SHP77 treated with DMSO at 0.1 percent for 48 hours (cell line): Measurements from ENCODE around the gene NME8.
A peak's percentile ranks its signal among the peaks of the same experiment; 100 is the strongest.

Source experiments
- DNase-seq: peaks from one replicate; lab custom pipeline; 2025; lab: John Stamatoyannopoulos, UW

NME8 gene

DNA sequence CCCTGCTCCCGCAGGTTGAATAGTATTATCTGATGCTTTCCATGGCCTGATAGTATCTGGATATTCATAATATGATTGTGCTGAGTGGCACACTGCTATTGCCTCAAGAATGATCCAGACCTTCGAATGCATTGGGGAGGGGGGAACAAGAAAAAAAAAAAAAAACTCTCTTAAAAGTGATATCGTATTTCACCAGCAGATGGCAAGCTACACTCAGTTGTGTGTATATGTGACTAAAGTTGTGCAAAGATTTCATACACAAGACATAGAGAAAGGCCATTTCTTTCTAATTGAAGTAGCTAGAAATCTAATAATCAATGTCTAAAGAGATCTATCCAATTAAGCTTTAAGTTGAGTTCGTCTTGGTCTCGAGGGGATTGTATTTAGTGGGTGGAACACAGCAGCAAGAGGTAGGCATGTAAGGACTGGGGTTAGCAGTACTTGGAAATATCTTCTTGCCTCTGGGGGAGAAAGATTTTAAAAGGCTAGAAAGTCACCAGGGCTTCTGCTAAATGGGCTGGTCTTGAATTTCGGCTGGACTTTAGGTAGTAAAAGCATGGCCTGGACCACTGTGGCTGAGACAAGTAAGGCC is 52.9 kb downstream of the NME8 start:
- DNase-seq, result peak; percentile 37

DNA sequence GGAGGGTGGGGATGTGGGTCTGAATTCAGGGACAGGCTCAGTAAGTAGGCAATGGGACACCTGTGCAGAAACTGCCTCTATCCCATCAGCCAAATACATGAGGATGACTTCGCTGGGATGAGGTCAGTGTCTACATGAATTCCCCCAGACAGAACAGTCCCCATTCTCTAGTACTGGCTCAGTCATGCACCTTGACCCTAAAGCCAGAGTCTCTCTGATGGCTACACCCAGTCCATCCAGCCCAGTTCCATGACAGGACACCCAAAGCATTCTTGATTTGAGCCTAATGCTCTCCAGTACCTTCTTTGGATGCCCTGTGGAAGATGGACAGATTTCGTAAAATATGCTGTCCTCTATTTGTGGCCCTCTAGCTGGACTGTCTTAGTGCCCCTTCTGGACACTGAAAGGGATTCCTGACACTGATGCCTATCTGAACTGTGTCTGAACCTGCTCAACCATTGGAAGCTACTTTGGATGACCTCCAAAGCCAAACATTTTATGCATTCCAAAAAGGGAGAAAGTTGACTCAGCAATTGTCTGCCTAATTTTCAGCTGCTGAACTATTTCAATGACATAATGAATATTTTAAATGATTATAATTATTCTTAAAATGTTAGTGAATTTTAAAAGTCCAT is 53.6 kb downstream of the NME8 start:
- peak; percentile 52 for DNase-seq

DNA sequence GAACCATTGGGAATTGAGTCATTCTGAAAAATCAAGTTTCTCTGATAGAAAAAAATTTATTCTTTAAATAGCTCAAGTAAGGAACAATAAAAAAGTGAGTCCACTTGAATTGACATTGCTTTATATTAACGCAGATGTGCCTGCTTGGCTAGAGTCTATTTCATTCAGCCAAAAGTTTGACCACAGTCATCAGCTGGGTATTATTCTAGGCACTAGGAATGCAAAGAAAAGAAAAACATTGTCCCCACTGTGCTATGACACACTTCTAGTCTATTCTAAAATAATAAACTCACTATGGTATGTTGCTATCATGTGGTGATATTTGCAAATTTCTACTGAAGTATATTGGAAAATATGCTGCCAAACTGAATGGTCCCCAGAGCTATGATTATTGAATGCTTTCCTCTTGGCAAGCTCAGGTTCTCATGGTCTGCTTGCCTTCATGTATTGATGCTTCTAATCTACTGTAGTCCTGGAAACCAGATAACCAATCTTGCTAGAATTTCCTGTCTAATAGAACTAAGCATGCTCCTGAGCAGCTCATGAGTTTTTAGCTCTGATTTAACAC is 59.9 kb downstream of the NME8 start:
- DNase-seq, result no peak

DNA sequence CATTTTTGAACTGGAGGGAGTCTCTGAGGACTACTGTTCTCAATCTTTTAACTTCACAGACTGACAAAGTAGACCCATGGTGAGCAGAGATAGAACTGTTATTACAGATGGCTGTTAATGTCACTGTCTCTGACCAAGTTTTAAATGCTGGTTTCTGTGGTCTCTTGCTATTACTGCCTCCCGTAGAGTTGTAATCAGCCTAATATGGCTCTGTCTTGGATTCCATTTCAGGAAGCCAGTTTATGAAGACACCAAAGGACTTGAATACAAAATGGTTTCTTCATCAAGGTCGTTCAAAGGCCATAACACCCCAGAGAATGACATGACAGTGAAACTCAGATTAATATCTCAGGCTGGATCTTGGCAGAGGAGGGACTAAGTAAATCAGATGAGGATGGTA is 64.4 kb downstream of the NME8 start:
- DNase-seq, result no peak

DNA sequence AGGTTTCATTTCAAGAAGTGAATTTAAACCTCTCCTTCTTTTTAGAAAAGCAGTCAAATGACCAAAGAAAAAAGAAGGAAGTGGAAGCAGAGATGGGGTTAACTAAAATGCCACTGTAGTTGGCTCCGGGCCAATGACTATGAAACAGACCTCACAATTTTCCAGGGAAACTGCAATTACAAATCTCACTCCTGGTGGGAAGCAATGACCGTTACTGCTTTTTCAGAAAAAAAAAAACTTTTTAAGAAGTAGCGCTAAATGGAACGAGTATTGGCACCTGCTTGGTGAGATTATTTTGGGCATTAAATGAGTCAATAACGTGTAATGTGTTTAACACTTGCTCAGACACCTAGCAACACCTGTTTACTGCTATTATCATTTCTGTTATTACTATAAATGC is 67.0 kb downstream of the NME8 start:
- no peak for DNase-seq

DNA sequence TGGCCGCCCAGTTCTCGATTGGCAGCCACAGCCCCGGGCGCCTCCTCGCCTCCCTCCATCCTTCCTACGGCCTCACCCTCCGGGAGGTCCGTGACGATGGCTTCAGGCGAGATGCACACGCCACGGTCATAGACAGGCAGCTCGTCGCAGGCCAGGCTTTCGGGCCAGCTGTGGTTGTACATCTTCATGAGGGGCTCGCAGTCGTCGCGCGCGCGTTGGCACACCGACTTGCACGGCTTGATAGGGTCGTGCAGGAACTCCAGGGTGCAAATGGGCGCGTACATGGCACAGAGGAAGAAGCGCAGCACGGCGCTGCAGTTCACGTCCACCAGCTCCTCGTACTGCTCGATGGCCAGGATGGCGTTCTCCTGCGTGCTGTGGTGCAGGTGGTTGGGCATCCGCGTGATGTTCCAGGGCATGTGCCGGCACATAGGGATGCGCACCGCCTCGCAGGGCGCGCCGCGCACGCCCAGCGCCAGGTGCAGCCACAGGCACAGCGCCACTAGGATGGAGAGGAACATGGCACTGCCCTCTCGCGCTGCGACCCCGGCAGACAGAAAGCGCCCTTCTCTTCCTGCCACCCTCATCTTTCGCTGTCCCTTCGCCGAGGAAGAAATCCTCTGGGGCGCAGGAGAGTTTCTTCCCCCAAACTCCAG is 67.7 kb downstream of the NME8 start:
- no peak for DNase-seq

DNA sequence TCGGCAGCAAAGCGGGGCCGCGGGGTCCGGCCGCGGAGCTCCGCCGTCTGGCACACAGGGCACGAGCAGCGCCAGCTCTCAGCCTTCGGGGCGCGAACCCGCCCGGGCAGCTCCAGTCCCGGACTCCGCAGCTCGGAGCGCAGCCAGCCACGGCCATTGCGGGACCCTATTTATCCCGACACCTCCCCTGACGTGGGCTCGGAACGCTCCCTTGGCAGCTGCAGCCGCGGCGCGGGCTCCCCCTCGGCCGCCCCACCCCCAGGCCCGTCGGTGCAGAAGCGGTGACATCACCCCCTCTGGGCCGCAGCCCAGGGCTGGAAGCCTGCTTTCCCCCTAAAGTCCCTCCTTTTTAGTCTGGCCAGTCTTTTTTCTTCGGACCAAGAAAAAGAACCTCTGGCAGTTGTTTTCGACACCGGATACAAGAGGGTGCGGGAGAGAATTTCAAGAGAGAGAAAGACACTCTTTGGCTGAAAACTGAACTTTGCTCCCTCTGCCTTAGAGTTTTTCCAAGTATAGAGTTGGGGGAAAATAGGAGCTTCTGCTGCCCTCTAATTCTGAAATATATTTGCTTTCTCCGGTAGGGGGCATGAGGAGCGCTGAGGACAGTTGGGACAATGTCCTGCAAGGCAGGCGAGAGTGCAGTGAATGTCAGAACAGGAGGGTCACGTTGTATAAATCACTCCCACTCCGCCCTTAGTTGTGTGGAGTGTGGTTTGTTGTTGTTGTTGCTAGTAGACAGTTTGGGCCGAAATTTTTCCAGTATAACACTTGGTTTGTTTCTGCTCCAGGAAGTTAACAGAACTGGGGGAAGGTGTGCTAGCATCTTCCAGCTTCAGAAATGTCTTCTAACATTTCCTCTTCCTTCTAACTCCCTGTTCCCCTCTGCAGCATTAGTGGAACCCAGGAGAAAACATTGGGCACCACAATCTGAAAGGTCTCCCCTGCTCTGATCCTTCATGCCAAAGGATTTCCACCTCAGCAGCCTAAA is 68.6 kb downstream of the NME8 start, which contains the start of gene SFRP4:
Gene SFRP4 (minus strand): TSS at position 145 of the 988 bp plus-strand sequence. CDS start 280 bp downstream, outside the sequence.
- DNase-seq, result peak; percentile 41

DNA sequence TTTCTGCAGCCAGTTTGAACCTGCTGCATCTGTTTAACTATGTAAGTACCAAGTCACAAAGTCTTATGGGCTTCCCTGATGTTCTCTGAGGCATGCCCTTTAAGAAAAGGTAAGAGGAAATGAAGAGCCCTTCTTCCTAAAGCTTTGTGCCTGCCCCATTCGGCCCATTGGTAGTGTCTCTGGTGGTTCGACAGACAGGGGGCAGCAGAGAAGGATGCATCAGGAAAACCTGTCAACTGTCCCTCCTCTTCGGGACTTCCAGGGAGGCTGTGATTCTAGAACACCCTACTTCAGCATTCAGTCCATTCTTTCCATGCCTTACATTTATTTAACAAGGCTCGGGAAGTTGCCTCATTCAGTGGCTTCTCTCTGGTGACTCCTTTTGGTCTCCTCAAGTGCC is 70.1 kb downstream of the NME8 start:
- no peak for DNase-seq

DNA sequence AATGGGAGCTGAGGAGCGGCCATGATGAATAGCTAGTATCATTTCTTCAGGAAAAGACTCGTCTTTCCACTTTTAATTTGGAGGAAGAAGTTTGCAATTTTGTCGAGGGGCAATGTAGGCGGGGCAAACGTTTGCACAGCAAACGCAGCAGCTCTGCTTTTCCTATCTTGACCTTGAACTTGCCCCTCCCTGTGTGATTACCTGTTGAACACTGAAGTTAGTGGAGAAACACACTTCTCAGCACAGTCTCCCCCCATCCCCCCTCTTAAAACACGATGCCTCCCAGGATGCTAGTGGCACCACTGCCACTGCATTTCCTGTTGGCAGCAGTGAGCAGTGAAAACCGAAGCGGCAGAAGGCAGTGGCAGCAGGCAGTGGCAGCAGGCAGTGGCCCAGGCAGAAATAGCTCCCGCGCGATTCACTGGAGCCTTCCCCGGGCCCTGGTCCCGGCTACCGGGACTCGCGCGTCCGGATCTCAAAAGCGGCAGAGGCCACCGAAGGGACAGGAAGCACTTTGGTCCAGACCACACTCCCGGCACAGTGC is 72.0 kb downstream of the NME8 start, which contains the start of gene EPDR1:
Gene EPDR1 (plus strand): TSS at position 336 of the 544 bp plus-strand sequence. CDS start 300 bp downstream, outside the sequence.
- peak; percentile 78 for DNase-seq

DNA sequence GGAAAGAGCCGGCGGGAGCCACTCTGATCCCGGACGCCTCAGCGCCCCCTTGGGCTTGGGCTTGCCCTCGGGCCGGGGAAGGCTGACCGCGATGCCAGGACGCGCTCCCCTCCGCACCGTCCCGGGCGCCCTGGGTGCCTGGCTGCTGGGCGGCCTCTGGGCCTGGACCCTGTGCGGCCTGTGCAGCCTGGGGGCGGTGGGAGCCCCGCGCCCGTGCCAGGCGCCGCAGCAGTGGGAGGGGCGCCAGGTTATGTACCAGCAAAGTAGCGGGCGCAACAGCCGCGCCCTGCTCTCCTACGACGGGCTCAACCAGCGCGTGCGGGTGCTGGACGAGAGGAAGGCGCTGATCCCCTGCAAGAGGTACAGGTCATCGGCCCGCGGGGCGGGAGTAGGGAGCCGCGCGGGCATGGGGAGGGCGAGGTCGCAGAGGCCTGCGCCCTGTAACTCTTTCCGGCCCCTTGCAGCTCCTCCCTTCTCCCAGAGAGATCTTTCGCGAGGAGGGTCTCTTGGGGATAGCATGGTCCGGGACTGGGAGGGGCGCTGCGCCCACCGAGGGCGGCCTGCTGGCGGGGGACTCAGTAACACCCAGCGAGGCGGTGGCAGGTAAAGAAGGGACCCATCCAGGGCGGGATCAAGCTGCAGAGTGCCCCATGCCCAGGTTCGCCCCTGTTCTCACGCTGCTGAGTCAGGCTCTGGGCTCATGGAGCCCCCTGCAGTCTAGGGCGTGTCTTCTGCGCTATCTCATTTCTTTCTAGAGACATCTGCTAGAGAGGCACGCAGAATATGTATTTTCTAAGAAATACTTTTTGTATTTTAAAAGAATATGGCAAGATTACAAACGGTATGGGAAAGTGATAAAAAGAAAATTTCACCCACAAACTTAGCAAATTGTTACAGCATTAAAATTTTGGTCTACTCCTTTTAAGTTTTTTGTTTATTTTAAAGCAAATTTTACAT is 72.7 kb downstream of the NME8 start:
- DNase-seq, result peak; percentile 46

DNA sequence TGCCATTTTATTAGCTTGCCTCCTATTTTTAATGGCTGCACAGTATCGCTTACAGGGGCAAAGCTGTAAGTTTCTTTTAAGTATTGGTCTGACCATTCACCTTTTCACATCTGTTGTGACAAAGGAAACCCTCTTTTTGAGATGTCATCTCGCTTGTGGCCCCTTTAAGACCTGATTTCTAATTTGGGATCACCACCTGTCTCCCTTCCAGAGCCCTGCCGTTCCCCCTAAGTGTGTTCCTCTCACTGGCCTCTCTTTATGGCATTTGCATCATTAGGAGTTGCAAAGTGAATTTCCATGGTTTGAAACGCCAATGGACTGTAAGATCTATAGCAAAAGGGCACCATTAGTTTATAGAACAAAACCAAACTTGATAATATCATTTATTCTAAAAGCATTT is 73.5 kb downstream of the NME8 start:
- DNase-seq, result no peak

DNA sequence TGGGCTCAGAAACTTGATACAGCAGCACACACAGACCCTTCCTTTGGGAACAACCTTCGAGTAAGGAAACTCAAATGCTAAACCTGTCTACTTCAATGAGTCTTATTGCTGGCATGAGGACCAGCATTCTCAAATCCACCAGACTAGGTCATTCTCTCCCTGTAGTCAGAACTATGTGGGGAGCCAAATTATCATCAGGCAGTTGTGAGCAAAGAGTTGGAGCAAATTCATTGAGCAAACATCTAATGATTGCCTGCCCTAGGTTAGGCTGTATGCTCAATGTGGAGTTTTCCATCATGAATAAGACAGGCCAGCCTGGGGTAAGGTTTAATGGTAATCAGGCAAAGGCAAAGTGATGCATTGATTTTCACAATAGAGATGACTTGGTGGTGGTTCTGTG is 75.6 kb downstream of the NME8 start:
- no peak for DNase-seq

DNA sequence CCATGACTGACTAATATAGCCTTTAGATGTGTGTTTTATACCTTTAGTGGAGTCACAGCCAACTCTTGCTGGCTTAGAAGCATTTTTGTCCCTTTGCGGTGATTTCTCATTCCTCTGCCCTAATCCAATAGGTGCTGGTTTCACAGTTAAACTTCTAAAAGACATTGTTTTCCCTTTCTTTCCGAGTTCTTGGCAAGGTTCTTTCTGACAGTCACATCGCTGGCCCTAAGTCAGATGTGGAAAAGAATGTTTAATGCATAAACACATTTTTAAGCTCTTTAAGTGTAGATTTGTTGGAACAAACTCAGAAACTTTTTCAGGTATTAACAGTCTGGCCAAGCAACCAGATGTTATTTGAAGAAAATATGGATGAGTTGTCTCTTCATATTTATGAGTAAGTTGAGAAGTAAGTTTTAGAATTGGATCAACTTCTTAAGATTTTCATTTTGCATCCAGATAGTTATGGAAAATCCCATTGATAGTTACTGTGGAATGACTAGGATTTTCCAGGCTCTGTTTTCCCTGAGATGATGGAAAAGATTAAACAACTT is 76.2 kb downstream of the NME8 start:
- no peak for DNase-seq

DNA sequence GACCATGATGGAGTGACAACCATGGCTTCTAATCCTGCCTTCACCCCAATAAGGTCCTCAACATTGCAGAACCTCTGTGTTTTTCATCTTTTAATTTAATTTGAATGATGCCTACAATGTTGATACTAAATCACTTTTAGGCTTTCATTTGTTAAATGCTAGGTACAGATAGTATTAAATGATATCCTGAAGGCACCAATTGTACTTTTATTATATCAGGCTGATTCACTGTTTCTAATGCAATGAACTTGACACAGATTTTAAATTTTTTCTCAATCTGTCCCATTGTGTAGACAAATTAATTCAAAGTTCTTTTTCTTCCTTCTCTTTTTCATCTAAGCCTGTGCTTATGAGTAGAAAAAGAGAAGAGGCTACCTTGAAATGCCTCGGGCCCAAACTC is 77.2 kb downstream of the NME8 start:
- DNase-seq, result no peak

DNA sequence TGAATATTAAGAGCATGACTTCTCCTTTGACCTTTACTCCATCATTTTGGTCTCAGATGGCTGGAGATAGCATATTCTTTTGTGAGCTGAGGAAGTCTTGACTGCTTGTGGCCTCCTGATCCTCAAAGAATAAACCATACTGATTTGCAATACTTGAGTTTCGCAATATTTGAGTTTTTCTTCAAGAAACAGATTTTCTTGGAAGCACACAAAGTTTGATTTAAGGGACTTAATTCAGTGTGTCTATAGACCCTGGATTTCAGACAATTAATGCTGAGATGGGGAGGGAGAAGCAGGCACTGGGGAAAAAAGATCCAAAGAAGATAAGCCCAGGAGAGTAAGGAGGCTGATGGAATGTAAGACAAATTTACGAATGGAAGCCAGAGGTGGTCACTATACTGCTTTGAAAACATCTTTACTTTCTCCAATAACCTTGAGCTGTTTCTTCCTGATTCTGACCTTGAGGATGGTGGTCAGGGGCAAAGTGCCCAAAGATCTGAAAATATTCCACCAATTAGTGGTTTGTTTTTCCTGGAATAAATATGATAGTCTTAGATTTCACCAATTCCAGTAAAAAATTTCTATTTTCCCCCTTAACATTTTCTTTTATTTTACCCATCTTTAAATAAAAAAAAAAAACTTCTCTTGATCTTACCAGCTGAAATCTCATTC is 79.5 kb downstream of the NME8 start:
- DNase-seq, result no peak

DNA sequence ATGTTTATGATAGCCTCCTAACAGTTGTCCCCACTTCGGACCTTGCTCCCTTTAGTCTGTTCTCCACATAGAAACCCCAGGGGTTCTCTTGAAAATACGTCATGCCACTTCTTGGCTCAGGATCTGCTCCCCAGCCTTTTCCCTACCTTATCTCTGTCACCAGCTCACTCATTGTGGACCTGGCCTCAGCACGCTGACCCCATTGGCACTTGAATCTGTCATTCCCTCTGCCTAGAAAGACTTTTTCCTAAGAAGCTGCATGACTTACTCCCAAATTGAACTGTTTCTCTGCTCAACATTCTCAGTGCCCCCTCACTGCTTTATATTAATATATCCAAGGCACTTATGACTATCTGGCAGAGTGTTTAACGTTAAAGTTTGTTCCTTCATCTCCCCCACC is 80.5 kb downstream of the NME8 start:
- DNase-seq, result no peak

DNA sequence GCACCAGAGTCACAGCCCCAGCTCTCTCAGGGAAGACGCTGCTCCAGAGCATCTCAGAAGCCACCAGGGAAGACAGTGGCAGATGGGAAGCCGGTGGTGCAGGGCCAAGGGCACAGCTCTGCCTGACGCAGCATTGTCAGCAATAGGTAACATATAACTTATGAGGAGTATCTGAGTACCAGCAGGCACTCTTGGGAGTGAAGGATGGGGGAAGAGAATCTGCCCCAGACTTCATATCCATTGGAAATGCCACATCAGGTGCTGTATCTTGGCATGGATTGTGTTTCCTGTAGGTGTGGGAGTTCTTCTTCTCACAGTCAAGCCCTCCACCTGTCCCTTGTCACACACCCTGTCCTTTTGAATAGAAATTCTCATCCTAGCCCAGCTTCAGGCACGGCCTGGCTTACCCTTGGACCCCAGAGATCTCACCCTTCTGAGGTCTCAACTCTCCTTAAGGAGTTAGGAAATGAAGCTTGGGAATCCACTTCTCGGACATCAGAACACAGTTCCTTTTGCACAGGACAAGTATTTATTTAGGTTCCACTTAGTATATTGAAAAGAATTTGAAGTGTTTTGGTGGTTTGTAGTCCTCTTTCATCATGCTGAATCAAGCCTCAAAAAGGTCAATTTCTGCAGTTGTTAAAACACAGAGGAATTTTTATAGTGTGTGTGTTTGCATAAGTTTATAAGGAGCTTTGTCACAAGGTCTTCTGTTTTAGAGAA is 82.0 kb downstream of the NME8 start:
- no peak for DNase-seq

DNA sequence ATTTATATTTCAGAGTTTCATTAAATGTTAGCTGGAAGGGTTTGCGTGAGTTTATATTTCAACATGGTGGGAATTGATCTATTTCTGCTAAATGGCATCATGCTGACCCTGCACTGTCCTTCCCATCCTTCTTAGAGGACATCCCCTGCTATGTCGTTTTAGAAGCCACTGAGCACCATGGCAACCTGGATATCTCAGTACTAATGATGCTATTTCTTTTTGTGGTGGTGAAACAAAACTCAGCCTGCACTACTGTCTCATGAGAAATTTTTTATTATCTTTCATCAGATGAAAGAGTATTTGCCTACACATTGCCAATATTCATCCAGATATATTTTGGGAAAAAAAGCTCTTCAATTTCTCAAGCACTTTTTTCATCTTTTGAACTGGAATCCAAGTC is 84.1 kb downstream of the NME8 start:
- DNase-seq, result no peak
